HG03342 (cell line): ENCODE results near the gene RGR.

Experiments
- ATAC-seq: cut with Tn5 transposase; IDR thresholded peaks from one replicate; pipeline ENCODE4 v1.9.1; 2021; ENCODE audit warnings: mild to moderate bottlenecking, moderate library complexity; ENCODE audit not compliant: unreplicated experiment

RGR gene, protein sequence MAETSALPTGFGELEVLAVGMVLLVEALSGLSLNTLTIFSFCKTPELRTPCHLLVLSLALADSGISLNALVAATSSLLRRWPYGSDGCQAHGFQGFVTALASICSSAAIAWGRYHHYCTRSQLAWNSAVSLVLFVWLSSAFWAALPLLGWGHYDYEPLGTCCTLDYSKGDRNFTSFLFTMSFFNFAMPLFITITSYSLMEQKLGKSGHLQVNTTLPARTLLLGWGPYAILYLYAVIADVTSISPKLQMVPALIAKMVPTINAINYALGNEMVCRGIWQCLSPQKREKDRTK

DNA sequence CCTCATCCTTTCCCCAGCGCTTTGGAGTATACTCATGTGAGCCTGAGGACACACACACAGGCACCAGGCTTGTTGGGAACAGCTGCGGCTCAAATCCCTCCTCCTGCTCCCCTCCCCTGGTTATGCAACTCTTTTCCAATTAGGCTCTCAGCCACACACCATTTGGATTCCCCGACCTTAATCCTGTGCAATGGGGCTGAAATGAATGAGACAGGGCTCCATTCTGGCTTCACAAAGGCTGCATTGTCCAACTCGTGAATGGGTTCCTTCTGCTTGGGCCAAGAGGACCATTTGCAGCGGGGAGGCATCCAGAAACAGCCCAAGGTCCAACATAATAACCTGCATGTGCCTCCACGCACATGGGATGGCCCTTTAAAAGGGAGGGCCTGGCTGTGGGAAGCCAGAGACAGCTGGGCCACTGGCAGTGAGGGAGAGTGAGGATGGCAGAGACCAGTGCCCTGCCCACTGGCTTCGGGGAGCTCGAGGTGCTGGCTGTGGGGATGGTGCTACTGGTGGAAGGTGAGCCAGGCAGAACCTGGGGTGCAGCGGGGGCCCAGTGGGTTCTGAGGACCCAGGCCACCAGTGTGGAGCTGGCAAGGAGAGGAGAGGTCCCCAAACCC is at the start of gene RGR:
RGR (plus strand) TSS at position 403 of the 620 bp plus-strand sequence; CDS start at position 441, 38 bp downstream.
- no peak for ATAC-seq

GRCh38 chr10:84196083-84196482 is 48.8 kb upstream of the RGR start:
- no peak for ATAC-seq

DNA sequence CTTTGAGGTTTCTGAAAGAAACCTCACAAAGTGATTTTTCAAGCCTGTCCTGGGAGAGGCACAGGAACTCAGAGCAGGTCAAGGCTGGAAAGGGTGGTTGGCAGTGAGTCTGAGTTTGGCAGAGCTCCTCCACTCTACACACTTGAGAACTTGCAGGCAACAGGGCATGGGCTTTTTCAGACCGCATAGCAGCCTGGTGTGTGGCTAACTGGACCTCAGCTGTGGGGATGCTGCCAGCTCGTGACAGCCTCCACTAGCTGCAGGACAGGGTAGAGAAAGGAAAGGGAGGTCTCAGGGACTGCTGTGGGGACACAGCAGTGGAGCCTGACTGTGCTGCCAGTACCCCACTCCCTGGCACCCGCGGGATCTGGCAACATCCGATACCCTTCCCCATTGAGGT is 47.9 kb upstream of the RGR start:
- ATAC-seq = no peak

DNA sequence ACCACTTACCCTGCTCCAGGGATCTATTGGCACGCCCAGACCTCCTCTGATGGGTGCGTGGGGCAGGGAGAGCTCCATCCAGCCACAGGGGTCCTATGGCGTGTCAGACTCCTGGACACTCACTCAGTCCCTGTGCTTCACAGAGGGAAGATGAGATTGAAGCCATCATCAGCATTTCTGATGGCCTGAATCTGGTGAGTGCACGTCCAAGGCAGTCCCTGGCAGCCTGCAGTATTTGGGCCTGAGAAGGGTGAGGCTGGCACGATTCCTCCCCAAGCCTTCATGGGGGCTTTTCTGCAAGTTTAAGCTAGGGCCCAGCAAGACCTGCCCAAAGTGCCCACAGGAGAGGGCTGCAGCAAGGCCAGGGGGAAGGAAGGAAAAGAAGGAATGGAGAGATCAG is 47.2 kb upstream of the RGR start:
- no peak for ATAC-seq

DNA sequence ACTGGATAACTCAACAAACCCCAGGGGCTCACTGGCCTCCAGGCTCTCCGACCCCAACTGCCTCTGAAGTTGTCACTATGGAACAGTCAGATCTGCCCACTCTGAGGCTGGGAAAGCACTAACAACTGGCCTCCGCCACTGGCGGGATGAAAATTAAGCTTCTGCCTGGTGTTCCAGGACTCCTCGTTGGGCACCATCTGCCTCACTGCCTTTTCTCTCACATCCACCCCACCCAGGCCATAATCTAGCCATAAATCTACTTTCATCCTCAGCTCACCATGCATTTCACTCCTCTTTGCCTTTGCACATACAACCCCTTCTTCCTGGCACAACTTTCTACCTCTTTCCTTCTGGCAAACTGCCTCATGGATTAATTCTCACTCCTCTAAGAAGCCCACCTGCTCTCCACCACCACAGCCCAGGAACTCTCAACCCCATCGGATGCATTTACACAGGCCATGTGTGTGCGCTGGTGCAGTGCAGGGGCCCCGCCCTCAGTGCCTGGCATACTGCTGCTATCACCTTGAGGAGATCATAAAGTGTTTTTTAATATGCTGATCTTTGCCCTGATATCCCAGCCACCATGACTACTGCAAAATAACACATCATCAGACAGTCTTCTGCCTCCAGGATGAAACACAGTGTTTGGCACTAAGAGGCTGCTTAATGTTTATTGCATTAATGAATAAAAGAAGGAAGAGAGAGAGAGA is 46.5 kb upstream of the RGR start:
- no peak for ATAC-seq

DNA sequence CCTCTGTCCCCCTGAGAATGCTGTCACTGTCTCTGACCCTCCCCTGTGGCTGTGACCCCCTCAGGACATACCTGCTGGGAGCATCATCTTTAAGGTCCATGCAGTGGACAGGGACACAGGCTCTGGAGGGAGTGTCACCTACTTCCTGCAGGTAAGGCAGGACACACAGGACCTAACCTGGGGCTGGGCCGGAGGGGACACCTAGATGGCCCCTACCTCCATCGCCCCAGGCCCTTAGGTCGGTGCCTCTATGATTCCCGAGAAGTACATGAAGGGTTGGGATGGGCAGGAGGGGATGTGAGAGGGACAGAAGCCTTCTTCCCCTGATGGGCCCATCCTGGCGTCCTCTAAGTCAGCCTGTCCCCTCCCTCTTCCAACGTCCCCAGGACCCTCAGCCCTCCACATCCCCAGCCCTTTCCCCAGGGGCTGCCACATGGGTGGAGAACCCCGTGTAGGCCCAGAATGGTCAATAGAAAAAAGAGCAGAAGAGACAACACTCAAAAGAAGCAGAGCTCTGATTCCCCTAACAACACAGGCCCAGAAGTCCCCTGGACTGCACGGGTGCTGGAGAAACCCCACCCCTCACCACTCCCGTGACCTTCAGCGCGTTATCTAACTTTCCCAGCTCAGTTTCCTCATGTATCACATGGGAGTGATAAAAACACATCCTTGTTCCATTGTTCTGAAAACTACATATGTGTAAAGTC is 44.2 kb upstream of the RGR start:
- no peak for ATAC-seq

DNA sequence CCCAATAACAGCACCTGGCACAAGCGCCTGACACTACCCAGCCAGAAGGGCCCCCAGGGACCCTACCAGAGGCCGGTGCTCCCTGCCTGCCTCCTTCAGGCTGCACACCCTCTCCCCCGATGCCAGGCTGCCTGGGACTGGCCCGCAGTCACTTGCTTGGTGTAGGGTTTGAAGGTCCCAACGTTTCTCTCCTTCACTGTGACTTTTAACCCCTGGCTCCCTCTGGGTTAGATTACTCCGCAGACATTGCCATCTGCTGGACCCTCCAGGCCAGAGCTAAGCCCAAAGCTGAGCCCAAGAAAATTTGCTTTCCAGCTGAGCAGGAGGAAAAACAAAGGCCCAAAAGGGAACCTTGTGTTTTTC is 43.6 kb upstream of the RGR start:
- no peak for ATAC-seq

DNA sequence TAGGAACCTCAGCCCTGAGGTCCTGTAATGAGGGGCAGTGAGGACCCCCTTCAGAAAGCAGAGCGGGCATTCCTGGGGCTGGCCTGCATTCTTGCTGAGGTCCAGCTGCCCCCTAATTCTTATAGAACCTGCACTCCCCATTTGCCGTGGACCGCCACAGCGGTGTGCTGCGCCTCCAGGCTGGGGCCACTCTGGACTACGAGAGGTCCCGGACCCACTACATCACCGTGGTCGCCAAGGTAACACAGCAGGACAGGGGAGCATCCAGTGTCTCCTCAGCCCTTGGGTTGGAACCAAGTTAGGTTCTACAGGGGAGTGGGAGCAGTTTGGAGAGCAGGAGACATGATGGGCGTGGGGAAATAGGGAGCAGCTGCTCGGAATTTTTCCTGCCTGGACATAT is 43.2 kb upstream of the RGR start:
- no peak for ATAC-seq

GRCh38 chr10:84202349-84202748 is 42.5 kb upstream of the RGR start:
- ATAC-seq = no peak

DNA sequence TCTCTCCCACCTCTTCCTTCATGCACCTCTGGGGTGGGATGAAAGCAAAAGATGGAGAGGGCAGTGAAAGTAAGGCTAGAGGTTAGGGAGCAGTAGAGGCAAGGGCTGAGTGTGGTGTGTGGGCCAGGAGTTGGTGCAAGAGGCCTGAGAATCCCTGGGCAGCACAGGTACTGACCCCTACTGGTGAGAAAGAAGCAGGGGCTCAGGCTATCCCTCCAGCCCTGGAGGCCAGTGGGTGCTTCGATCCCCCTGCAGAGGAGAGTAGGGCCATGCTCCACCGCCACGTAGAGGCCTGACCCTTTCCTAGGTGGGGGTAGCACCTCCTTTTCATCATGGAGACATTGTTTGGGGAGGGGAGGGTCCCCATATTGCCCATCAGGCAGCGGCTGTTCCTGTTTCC is 40.7 kb upstream of the RGR start:
- ATAC-seq = peak; percentile 62

DNA sequence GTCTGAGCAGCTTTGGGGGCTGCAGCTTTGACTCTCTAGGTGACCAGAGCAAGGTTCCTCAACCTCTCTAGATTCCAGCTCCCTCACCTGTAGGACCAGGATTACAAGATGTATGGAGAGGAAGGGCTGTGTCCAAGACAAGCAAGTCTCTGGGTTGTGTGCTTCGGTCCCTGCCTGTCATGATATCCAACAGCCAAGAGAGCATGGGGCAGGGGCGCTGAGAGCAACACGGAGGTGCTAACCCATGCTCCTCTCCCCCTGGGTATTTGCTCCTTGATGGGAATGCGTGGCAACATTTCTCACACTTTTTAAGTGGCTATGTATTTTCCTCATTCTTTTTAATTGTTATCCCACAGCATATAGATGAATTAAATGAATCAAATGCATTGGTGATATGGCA is 40.2 kb upstream of the RGR start:
- no peak for ATAC-seq

DNA sequence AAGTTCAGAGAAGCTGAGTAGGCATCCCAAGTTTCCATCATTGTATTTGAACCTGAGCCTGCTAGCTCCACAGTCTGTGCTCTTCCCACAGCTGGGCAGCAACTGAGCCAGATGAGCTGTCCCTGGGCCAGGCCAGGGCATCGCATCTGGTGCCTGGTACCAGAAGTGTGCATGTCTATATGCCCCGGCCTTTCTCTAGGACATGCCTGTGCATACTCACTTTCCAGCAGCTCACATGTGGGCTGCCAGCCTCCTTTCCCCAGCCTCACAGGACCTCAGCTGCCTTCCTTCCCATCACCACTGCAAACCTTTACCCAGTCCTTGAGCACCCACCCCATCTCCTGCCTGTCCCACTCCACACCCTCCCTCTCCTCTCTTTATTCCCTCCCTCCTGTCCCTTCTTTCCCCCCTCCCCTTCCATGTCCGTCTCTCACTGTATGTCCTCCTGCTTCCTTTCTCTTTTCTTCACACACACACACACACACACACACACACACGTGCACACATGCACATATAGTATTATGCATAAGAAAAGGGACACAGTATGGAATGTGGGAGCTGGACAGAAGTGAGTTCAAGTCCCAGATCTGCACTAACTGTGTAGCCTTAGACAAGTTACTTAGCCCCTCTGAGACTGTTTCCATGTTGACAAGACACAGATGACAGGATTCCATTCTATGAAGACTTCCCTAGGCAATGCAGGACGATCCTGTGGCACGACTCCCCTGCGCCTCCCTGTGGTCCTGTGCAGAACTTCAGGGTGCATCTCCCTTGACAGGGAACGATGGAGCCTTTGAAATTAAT is 39.6 kb upstream of the RGR start:
- ATAC-seq = peak; percentile 74

- no peak for ATAC-seq
Observed at GRCh38 chr10:84205853-84206525, 38.9 kb upstream of the RGR start.

DNA sequence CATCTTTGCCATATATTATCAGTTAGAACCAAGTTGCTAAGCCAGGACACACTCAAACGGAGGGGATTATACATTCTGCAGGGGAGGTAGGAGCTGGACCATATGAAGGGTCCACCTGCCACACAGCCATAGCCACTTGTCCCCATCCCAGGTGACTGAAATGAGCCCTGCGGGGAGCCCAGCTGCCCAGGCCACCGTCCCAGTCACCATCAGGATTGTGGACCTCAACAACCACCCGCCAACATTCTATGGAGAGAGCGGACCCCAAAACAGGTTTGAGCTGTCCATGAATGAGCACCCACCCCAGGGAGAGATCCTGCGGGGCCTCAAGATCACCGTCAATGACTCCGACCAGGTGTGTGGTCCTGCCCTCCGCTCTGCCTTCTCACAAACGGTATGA is 36.8 kb upstream of the RGR start:
- ATAC-seq = no peak

DNA sequence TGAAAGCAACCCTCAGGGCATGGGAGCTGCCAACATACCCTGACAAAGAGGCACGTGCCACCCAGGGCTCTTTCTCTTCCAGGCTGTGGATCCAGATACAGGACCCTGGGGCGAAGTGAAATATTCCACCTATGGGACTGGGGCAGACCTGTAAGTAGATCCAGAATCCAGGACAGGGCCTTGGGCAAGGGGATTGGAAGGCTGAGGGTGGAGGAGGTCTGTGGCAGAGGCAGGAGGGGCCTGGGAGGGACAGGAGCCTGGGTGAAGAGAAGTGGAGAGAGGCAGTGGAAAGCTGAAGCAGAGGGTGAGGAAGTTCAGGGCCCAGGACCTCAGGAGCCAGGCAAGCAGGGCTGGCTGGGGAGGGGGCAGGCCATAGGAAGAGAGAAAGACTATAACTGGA is 33.3 kb upstream of the RGR start:
- ATAC-seq = no peak

GRCh38 chr10:84212014-84212413 is 32.8 kb upstream of the RGR start:
- ATAC-seq = no peak

DNA sequence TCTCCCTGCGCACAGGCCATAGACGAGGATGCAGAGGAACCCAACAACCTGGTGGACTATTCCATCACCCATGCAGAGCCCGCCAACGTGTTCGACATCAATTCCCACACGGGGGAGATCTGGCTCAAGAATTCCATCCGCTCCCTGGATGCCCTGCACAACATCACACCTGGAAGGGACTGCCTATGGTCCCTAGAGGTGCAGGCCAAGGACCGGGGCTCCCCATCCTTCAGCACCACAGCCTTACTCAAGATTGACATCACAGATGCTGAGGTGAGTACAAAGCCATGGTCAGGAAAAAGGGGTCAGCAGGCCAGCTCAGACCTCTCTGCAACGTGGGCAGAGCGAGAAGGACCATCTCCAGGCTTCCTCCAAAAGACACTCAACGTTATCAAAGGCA is 31.8 kb upstream of the RGR start:
- ATAC-seq = no peak

DNA sequence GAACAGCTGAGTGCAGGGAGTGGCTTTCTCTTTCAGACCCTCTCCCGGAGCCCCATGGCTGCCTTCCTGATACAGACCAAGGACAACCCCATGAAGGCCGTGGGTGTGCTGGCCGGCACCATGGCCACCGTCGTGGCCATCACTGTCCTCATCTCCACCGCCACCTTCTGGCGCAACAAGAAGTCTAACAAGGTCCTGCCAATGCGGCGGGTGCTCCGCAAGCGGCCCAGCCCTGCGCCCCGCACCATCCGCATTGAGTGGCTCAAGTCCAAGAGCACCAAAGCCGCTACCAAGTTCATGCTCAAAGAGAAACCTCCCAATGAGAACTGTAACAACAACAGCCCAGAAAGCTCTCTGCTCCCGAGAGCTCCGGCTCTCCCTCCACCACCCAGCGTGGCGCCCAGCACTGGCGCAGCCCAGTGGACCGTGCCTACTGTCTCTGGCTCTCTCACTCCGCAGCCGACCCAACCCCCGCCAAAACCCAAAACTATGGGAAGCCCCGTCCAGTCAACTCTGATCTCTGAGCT is 30.7 kb upstream of the RGR start:
- ATAC-seq = no peak

- peak; percentile 88 for ATAC-seq
Observed at GRCh38 chr10:84214612-84215235, 30.1 kb upstream of the RGR start.

DNA sequence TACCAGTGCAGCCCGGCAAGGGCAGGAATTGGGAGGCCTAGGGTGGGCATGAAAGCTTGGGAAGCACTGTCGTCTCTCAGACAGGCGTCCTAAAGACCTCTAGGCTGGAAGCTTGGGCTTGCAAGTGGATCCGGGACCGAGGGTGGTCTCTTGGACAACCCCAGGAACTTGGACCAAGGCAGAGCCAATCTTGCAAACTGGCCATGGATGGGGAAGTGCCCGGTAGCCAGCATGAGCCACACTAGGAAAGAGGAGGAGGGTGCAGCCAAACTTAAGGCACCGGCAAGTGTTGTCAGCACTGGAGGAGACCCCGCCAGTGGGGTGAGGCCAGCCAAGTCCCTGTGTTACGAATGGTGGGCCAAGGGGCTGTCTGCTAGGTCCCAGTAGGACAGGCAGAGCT is 28.0 kb upstream of the RGR start:
- ATAC-seq = no peak
